ENCODE measurements around the gene MKNK2. TPM values are rescaled to one million over a fixed set of nuclear protein-coding genes. Genes with fewer than 3 reads are reported as not detected.
"Not testable (repeated sequence)": the region's sequence is repeated elsewhere in the genome, so short reads cannot be mapped to it uniquely, and the experiment has no call there.

Gene MKNK2
- total RNA-seq, 2 donors from 2014 or later: 99.6 to 126 TPM

DNA sequence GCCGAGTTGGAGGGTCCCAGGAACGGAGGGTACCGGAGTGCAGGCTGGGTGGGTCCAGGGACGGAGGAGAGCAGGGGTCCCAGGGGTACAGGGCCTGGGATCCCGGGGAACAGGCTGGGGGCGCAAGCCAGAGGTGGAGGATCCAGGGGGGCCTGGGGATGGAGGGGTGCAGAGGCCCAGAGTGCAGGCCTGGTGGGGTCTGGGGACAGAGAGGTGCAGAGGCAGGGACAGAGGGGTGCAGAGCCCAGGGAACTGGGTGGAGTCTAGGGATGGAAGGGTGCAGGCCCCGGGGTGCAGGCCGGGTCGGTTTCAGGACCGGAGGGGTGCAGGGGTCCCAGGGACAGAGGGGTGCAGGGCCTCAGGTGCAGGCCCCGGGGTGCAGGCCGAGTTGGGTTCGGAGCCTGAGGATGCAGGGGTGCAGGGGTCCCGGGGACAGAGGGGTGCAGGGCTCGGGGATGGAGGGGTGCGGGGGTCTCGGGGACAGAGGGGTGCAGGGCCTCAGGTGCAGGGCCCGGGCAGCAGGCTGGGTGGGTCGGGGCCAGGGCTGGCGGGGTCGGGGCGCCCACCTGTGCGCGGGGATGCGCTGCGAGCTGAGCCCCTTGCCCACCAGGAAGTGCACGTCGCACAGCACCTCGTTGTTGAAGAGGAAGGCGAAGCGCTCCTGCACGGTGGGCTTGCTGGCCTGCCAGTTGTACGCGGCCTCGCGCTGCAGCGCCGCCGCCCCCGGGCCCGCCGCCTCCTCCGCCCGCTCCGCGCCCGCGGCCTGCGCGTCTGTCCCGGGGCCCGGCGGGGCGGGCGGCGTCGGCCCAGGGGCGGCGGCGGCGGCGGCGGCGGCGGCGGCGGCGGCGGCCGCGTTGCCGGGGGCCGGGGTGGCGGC is 36.1 kb downstream of the MKNK2 start:
- intact Hi-C loops (cut with DNase I): loop anchor here in 1 of 2 donors (5.0 kb wide), 1 partner anchor 57 kb away; no protein-coding TSS in a partner anchor
- no peak for DNase-seq (ENCODE audit: low spot score)

DNA sequence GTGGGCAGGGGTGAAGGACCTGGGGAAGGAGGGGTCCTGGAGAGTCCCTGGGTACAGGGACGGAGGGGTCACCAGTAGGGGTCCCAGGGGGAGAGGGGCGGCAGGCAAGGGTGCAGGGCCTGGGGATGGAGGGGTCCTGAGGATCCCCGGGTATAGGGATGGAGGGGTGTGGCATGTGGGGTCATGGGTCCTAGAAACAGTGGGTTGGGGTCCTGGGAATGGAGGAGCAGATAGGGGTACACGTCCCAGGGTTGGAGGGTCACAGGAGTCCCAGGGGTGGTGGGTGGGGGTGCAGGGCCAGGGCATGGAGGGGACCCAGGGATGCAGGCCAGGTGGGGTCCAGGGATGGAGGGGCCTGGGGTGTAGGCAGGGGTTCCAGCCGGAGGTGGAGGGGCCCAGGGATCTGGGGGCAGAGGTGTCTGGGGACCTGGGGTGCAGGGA is 36.9 kb downstream of the MKNK2 start:
- no peak for DNase-seq (ENCODE audit: low spot score)
- intact Hi-C loops (cut with DNase I): no loop called here

DNA sequence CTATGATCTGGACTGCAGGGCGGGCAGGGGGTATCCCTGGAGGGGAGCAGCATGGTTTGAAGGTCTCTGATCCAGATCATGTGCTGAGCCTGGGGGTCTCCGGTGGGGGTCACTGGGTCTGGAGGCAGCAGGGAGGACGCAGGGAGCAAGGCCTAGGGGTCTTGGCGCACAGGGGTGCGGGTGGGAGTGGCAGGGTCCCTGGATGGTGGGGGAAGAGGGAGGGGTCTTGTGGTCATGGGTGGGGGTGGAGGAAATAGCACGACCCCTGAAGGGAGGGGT is 37.4 kb downstream of the MKNK2 start:
- no peak for DNase-seq (ENCODE audit: low spot score)
- intact Hi-C loops (cut with DNase I): no loop called here

DNA sequence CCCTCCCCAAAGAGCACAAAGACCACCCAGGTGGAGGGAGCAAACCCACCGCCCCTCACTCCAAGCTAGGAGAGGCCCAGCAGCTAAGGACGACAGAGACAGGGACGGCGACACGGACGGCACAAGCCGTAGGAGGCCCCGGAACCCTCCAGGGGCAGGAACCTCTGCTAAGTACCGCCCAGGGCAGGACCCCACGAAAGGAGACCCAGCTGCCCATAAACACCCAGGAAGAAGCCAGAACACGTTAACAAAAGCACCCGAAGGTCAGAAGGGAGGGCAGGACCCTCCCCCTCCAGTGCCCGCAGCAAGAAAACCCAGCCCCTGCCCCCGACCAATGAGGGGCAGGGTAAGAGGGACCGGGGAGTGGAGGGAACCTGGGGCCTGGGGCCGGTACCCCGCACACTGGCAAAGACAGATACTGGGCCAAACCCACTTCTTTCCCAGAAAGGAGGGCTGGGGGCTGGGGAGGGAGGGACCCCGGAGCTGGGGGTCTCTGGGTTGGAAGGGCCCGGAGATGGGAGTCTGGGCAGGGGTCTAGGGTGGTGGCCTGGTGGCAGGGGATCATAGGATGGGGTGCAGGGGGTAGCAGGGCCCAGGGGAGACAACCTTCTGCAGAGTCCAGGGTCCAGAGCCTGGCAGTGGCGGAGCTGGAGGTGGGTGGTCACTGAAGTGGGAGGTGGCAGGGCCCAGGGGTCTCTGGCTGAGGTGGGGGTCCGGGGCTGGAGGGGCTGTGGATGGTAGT is 37.9 kb downstream of the MKNK2 start:
- intact Hi-C loops (cut with DNase I): no loop called here
- DNase-seq (ENCODE audit: low spot score): no peak

DNA sequence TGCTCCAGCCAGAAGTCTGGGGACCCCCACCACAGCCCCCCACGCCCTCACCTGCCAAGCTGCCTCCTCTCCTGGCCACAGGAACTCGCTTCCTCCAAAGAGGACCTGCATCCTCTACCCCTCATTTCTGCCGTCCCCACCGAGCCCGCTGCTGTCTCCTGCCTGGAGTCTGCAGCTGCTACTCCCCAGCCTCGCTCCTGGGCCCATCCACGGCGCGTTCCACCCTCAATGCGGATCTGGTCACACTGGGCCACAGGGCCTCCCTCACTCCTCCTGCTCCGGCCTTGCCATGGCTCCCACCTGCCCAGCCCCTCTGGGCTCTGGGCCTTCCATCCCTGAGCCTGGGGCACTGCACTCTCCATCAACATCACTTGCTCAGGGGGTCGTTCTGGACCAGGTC is 39.9 kb downstream of the MKNK2 start:
- intact Hi-C loops (cut with DNase I): no loop called here

DNA sequence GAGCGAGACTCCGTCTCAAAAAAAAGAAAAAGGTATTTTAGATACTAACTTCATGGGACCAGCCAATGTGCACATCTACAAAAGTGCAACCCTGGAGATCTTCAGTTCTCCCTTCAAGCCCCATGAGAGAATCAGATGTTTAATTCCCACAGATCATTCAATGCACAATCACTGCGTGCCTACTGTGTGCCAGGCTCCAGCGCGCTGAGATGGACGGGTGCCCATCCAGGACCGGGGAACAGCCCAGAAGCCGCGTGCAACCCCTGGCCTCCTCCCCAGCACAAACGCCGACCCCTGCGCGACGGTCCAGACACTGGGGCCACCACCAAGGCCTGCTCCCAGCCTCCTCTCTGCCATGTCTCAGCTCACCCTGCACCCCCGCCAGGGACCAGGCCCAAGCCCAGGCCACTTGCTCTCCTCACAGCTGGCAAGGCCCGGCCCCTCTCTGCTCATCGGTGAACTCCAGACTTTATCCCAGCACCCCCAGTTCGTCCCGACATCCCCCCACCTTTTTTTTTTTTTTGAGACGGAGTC is 40.8 kb downstream of the MKNK2 start:
- intact Hi-C loops (cut with DNase I): no loop called here
- DNase-seq (ENCODE audit: low spot score): no peak

More for the DNA sequence above, 39.9 kb downstream of the MKNK2 start:
- DNase-seq (ENCODE audit: low spot score): no peak

DNA sequence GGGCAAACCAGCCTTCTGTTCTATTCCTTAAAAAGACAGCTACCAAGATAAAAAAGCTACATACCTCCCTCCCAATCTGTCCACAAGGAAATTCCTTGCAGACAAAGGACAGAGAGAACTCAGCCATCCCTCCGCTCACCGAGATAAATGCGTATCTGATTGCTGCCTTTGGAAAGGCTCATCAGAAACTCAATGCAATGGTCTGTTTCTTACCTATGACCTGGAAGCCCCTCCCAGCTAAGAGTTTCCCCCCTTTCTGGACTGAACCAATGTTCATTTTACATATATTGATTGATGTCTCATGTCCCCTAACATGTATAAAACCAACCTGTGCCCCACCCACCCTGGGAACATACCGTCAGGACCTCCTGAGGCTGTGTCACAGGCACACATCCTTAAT is 47.2 kb downstream of the MKNK2 start:
- no peak for DNase-seq (ENCODE audit: low spot score)
- intact Hi-C loops (cut with DNase I): no loop called here

DNA sequence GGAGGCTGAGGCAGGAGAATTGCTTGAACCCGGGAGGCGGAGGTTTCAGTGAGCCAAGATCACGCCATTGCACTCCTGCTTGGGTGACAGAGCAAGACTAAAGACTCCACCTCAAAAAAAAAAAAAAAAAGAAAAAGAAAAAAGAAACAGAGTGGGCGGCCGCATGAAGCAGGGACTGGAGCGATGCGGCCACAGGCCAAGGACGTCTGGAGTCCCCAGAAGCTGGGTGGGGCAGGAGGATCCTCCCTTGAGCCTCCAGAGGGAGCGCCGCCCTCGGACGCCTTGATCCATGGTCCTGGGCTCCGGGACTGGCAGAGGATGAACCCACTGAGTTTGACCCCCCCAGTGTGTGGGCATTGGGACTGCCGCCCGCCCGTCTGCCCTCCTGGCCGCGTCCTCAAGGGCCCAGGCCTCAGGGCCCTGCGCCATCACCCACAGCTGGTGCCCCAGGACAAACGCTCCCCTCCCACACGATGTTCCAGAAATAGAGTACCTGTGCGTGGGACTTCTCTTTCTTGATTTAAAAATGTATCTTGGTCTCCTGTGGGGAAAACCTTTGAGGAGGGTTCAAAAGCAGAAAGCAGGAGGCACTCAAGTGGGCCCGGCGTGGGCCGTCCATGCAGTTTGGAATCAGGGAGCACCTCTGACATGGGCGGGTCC is 51.1 kb downstream of the MKNK2 start:
- intact Hi-C loops (cut with DNase I): no loop called here
- DNase-seq (ENCODE audit: low spot score): no peak

DNA sequence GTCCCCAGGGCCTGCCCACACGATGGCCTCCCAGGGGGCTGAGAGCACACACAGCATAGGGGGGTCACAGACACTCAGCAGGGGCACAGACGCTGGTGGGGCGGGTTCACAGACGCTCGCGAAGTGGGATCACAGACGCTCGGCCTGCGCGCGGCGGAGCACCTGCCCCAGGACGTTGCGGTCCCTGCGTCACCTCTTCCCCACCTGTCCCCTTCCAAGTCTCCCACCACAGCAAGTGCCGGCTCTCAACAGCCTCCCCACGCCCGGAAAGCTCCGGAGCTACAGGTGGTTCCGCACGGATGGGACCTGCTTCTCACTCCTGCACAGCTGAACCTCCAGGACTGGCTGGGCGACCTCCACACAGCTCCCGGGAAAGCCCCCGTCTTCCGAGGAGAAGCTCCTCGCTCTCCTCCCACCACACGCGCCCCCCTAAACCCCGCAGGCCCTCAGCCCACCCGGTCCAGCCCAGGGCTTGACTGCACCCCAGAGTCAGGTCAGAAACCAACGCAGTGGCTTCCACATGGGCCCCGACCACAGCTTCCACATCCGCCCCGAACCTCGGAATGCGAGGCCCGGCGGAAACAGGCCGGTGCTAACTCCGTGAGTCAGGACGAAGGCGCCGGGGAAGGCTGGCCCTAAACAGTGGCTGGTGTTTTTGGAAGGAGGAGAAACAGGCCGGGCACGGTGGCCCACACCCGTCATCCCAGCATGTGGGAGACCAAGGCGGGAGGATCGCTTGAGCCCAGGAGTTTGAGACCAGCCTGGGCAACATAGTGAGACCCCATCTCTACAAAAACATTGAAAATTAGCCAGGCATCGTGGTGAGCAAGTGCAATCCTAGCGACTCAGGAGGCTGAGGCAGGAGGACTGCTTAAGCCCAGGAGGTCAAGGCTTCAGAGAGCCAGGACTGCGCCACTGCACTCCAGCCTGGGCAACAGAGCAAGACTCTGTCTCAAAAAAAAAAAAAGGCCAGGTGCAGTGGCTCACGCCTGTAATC is 52.0 kb downstream of the MKNK2 start:
- intact Hi-C loops (cut with DNase I): no loop called here

DNA sequence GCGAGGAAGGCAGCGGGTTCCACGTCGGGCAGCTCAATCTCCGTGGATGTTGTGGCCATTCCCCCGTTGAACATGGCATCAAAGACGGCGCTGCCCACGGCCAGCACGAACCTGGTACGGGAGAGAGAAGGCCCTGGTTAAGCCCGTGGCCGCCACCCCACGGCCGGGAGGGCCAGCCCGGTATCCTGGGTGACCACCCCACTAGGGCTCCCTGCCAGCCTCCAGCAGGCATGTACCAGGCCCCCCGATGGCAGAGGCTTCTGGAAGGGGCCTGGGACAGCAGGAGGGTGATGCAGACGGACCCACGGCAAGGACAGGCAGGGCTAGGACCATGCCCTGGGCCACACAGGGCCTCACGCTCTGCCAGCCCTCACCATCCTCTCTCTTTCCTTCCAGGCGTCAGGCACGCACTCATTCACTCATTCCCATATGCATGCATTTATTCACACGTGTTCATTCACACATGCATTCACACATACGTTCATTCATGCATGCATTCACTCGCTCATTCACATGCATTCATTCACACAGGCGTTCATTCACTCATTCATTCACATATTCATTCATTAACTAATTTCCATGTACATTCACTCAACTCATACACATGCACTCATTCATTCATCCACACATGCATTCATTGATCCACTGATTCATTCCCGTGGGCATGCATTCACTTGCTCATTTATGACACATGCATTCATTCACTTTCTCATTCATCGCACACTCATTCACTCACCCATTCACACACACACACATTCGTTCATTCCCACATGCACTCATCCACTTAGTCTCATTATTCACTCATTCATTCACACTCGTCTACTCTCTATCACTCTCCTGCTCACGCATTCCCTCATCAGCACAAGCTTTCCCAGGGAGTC is 53.5 kb downstream of the MKNK2 start:
- no peak for DNase-seq (ENCODE audit: low spot score)
- intact Hi-C loops (cut with DNase I): no loop called here

More for the DNA sequence above, 52.0 kb downstream of the MKNK2 start:
- DNase-seq (ENCODE audit: low spot score): no peak

DNA sequence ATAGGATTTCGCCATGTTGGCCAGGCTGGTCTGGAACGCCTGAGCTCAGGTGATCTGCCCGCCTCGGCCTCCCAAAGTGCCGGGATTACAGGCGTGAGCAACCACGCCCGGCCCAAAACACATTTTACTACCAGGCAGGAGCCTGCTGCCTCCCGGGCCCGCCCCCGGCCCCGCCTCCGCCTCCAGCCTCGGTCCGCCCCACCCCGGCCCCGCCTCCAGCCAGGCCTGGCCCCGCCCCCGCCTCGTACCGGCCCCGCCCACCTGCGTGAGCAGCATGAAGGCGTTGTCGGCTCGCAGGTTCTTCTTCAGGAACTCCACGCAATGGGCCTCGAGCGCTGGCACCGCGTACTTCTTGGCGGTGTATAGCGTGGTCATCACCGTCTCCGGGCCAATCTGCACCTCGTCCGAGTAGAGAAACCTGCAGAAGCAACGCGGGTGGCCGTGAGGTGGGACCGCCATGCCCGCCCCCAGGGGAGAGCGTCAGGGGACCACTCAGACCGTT is 58.2 kb downstream of the MKNK2 start:
- no peak for DNase-seq (ENCODE audit: low spot score)
- intact Hi-C loops (cut with DNase I): no loop called here

DNA sequence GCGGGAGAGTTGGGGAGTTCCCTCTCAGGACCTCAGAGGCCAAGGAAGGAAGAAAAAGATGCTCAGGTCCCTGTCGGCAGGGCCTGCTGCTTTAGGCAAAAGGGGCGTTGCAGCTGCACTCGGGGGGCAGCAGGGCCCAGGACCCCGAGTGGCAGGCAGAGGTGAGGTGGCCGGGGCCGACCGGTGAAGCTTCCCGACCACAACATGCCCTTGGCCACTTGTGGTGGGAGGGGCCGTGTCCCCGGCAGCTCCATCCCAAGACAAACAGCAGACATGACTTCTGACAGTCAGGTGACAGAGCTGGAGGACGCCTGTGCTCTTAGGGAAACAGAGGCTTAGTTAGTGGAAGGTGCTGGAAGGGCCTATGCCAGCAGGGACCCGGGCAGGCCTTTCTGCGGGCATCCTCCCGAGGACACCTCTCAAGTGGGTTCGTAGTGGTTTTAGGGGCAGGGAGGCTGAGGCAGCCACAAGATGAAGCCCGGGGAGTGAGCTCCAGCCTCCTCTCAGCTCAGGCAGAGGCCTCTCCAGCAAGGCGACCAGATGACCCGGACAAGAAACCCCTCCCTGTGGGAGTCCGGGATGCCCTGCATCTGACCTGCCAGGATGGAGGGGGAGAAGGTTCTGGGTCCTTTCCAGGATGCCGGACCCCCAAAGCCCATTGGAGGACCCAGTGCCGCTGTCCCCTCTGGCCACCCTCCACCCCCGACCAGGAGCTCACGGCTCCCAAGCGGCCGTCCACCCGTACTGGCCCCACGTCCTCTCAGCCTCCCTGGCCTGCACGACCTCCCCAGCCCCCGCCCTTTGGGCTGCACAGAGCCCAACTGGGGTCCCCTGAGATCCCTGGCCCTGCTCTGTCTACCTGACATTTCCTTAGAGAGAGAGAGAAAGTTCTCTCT is 59.8 kb downstream of the MKNK2 start:
- DNase-seq (ENCODE audit: low spot score): no peak
- intact Hi-C loops (cut with DNase I): no loop called here

DNA sequence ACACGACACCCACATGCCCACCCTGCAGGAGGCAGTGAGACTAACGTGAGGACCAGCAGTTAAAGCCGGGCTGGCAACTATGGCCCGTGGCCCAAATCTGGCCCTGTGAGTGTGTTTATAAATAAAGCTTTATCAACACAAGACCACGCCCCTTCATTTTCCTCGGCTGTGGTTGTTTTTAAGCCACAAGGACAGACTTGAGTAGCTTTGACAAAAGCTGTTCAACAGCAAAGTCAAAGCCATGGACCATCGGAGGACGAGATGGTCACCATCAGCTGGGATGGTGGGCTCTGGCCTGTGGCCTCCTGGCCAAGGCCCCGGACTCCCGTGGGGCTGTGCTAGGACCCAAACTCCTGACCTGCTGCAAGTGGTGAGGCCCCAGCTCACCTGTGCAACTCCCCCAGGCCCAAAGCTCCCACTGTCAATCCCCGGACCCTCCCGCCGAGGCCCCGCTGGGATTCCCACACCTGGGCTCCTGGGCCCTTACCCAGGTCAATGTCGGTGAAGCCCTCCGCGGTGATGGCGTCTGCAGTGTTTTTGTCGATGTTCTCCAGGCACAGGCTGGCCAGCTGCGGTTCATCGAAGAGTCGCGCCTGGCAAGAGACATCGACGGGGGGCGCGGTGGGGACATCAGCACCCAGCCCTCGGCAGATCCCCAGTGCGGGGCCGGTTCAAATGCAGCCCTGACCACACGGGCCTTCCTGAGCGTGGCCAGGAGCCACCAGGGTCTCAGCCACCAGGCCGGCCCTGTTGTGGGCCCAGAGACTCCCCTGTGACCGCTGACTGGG is 60.6 kb downstream of the MKNK2 start:
- intact Hi-C loops (cut with DNase I): no loop called here
- no peak for DNase-seq (ENCODE audit: low spot score)

DNA sequence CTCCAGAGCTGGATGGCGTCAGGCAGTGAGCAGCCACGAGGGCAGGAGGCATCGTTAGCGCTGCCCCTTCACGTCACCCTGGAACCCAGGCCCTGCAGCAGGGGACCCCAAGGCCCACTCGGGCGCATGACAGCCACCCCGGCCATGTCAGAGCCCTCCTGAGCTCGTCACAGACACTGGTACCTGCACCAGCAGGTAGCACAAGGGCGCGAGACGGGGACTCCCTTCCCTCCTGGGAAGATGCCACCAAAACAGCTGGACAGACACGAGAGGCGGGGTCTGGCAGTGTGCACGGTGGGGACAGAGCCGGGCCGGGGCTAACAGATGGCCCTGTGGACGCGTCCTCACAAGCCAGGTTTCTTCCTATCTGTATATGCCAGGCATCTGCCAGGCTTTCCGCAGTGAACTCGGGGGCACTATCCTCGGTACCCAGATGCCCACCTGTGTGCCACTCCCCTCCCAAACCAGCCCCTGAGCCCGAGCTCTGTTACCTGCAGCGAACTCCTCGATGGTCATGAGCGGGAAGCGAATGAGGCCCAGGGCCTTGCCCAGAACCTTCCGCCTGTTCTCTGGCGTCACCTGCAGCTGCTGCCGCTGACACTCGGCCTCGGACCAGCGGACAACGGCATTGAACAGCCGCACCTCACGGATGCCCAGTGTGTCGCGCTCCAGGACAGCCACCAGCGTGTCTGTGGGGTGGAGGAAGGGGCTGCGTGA is 61.4 kb downstream of the MKNK2 start:
- intact Hi-C loops (cut with DNase I): no loop called here
- DNase-seq (ENCODE audit: low spot score): no peak

DNA sequence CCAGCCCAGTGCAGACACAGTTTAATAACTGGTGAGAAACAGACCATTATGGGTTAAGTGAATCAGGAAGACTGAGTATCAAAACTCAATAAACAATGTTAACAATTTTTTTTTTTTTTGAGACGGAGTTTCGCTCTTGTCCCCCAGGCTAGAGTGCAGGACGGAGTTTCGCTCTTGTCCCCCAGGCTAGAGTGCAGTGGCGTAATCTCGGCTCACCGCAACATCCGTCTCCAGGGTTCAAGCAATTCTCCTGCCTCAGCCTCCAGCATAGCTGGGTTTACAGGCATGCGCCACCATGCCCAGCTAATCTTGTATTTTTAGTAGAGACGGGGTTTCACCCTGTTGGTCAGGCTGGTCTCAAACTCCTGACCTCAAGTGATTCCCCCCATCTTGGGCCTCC is 62.6 kb downstream of the MKNK2 start:
- intact Hi-C loops (cut with DNase I); DNase-seq (ENCODE audit: low spot score): not testable (repeated sequence)
